Immature natural killer cell (primary cell): ENCODE data around the gene MEGF8. TPM values are rescaled to one million over a fixed set of nuclear protein-coding genes. Genes with fewer than 3 reads are reported as not detected.
"Not testable (repeated sequence)": the region's sequence is repeated elsewhere in the genome, so short reads cannot be mapped to it uniquely, and the experiment has no call there.

ENCODE experiments used
- DNase-seq, 3 donors: peaks; one replicate each; pipeline ENCODE4 v3.0.0; 2022; ENCODE audit warnings: mixed read lengths in 1 of 3
- H3K27ac Mint-ChIP-seq, 6 donors: one replicate each; pipeline ENCODE4 v1.8.0; 2020; ENCODE audit warnings: mixed read lengths in 6 of 6, mild to moderate bottlenecking in 5 of 6, inconsistent platforms in 4 of 6, moderate library complexity in 3 of 6
- H3K27me3 Mint-ChIP-seq, 3 donors: one replicate each; pipeline ENCODE4 v1.8.0; 2020 to 2021; ENCODE audit warnings: low read depth in 3 of 3, mild to moderate bottlenecking in 3 of 3, mixed read lengths in 3 of 3, moderate library complexity in 3 of 3, inconsistent platforms in 1 of 3
- H3K36me3 Mint-ChIP-seq, 3 donors: one replicate each; pipeline ENCODE4 v1.8.0; 2020; ENCODE audit warnings: mixed read lengths in 3 of 3, inconsistent platforms in 2 of 3, mild to moderate bottlenecking in 2 of 3
- H3K4me1 Mint-ChIP-seq, 2 donors: one replicate each; pipeline ENCODE4 v1.8.0; 2020; ENCODE audit warnings: inconsistent platforms in 2 of 2, mild to moderate bottlenecking in 2 of 2, mixed read lengths in 2 of 2, moderate library complexity in 1 of 2
- H3K4me3 Mint-ChIP-seq, 5 donors: one replicate each; pipeline ENCODE4 v1.8.0; 2020; ENCODE audit warnings: mild to moderate bottlenecking in 5 of 5, mixed read lengths in 5 of 5, inconsistent platforms in 3 of 5, moderate library complexity in 3 of 5
- H3K9me3 Mint-ChIP-seq, 6 donors: one replicate each; pipeline ENCODE4 v1.8.0; 2020; ENCODE audit warnings: mild to moderate bottlenecking in 6 of 6, mixed read lengths in 6 of 6, inconsistent platforms in 4 of 6, moderate library complexity in 3 of 6
- polyA plus RNA-seq, 3 donors: library from polyadenylated mRNA; unstranded; fragments of 300-500 nt; fragmentation: Illumina TruSeq; gene quantifications; one replicate each; pipeline ENCODE4 v1.2.3, GENCODE V29; 2021

Gene MEGF8
- polyA plus RNA-seq, 3 donors from 2014 or later = 0.12 to 0.56 TPM; not detected in 1

GRCh38 chr19:42333018-42333417 lies 7.6 kb downstream of the MEGF8 start:
- Mint-ChIP-seq H3K27me3 (no peaks in the 10 kb centered on the region), H3K36me3 (no peaks in the 10 kb centered on the region), H3K9me3 (no peaks in the 10 kb centered on the region), H3K27ac (no peak overlapping the region), H3K4me1 (peaks cover 0 to 3% of the 10 kb centered on the region in 2 donors), H3K4me3 (no peak overlapping the region)
- no peak for DNase-seq

- Mint-ChIP-seq H3K9me3 (no peaks in the 10 kb centered on the region), H3K4me3 (no peak overlapping the region), H3K4me1 (no peaks in the 10 kb centered on the region), H3K27me3 (no peaks in the 10 kb centered on the region), H3K36me3 (peaks cover 0 to 3% (median 3%) of the 10 kb centered on the region in 3 donors), H3K27ac (no peak overlapping the region)
- DNase-seq = no peak
Observed at GRCh38 chr19:42333975-42334696, 8.7 kb downstream of the MEGF8 start.

- DNase-seq = no peak
- Mint-ChIP-seq H3K27me3 (no peaks in the 10 kb centered on the region), H3K4me1 (no peaks in the 10 kb centered on the region), H3K27ac (no peak overlapping the region), H3K9me3 (no peaks in the 10 kb centered on the region), H3K4me3 (no peak overlapping the region), H3K36me3 (peaks cover 0 to 3% (median 3%) of the 10 kb centered on the region in 3 donors)
Observed at GRCh38 chr19:42334697-42335373, 9.4 kb downstream of the MEGF8 start.

- H3K9me3 Mint-ChIP-seq = no peaks in the 10 kb centered on the region
- no peaks in the 10 kb centered on the region for H3K27me3 Mint-ChIP-seq
- peaks cover 0 to 3% (median 3%) of the 10 kb centered on the region in 3 donors for H3K36me3 Mint-ChIP-seq
- no peak overlapping the region for H3K27ac Mint-ChIP-seq
- no peak overlapping the region for H3K4me3 Mint-ChIP-seq
- H3K4me1 Mint-ChIP-seq = no peaks in the 10 kb centered on the region
- DNase-seq = no peak
Observed at GRCh38 chr19:42335374-42335936, 10.0 kb downstream of the MEGF8 start.

- Mint-ChIP-seq H3K36me3 (peaks cover 0 to 3% (median 3%) of the 10 kb centered on the region in 3 donors), H3K4me1 (no peaks in the 10 kb centered on the region), H3K9me3 (no peaks in the 10 kb centered on the region), H3K4me3 (no peak overlapping the region), H3K27me3 (no peaks in the 10 kb centered on the region), H3K27ac (no peak overlapping the region)
- no peak for DNase-seq
Observed at GRCh38 chr19:42335971-42336370, 10.5 kb downstream of the MEGF8 start.

GRCh38 chr19:42339126-42339860 lies 13.9 kb downstream of the MEGF8 start:
- H3K4me1 Mint-ChIP-seq, H3K36me3 Mint-ChIP-seq, H3K4me3 Mint-ChIP-seq, H3K27ac Mint-ChIP-seq, DNase-seq, H3K9me3 Mint-ChIP-seq, H3K27me3 Mint-ChIP-seq: not testable (repeated sequence)

- H3K4me1 Mint-ChIP-seq = not testable (repeated sequence)
- peaks cover 4 to 10% (median 7%) of the 10 kb centered on the region in 3 donors for H3K36me3 Mint-ChIP-seq
Observed at GRCh38 chr19:42339922-42340321, 14.5 kb downstream of the MEGF8 start.

GRCh38 chr19:42343344-42344110 lies 18.1 kb downstream of the MEGF8 start:
- Mint-ChIP-seq H3K4me1 (no peaks in the 10 kb centered on the region), H3K4me3 (no peak overlapping the region), H3K27me3 (no peaks in the 10 kb centered on the region), H3K9me3 (no peaks in the 10 kb centered on the region), H3K27ac (peak overlapping the region in 2 of 6 donors; percentile 45 to 64), H3K36me3 (peaks cover 9 to 18% (median 13%) of the 10 kb centered on the region in 3 donors)
- DNase-seq = no peak

More at GRCh38 chr19:42339922-42340321, 14.5 kb downstream of the MEGF8 start:
- H3K27me3 Mint-ChIP-seq, H3K27ac Mint-ChIP-seq, H3K4me3 Mint-ChIP-seq, DNase-seq, H3K9me3 Mint-ChIP-seq: not testable (repeated sequence)

- no peak overlapping the region for H3K4me3 Mint-ChIP-seq
- no peaks in the 10 kb centered on the region for H3K27me3 Mint-ChIP-seq
- no peaks in the 10 kb centered on the region for H3K9me3 Mint-ChIP-seq
- no peak overlapping the region for H3K27ac Mint-ChIP-seq
- peaks cover 9 to 18% (median 12%) of the 10 kb centered on the region in 3 donors for H3K36me3 Mint-ChIP-seq
- no peak for DNase-seq
- H3K4me1 Mint-ChIP-seq = no peaks in the 10 kb centered on the region
Observed at GRCh38 chr19:42344336-42344893, 19.0 kb downstream of the MEGF8 start.

GRCh38 chr19:42345191-42345812 lies 19.9 kb downstream of the MEGF8 start:
- Mint-ChIP-seq H3K9me3 (no peaks in the 10 kb centered on the region), H3K36me3 (peaks cover 9 to 18% (median 17%) of the 10 kb centered on the region in 3 donors), H3K4me3 (no peak overlapping the region), H3K27me3 (no peaks in the 10 kb centered on the region), H3K27ac (peak overlapping the region in 1 of 6 donors; percentile 65), H3K4me1 (no peaks in the 10 kb centered on the region)
- no peak for DNase-seq

- Mint-ChIP-seq H3K4me1 (no peaks in the 10 kb centered on the region), H3K36me3 (peaks cover 13 to 23% (median 17%) of the 10 kb centered on the region in 3 donors), H3K4me3 (no peak overlapping the region), H3K27me3 (no peaks in the 10 kb centered on the region), H3K9me3 (no peaks in the 10 kb centered on the region), H3K27ac (no peak overlapping the region)
- no peak for DNase-seq
Observed at GRCh38 chr19:42348211-42348610, 22.8 kb downstream of the MEGF8 start.

- Mint-ChIP-seq H3K9me3 (no peaks in the 10 kb centered on the region), H3K36me3 (peaks cover 9 to 19% (median 17%) of the 10 kb centered on the region in 3 donors), H3K4me1 (no peaks in the 10 kb centered on the region), H3K27ac (peak overlapping the region in 1 of 6 donors; percentile 7), H3K27me3 (peaks cover 0 to 1% (median 0%) of the 10 kb centered on the region in 3 donors), H3K4me3 (no peak overlapping the region)
- DNase-seq = no peak
Observed at GRCh38 chr19:42349378-42350107, 24.1 kb downstream of the MEGF8 start.
